ENCODE data around the gene TAS2R19. TPM values are rescaled to one million over a fixed set of nuclear protein-coding genes. Genes with fewer than 3 reads are reported as not detected.

Gene TAS2R19
- total RNA-seq, 1 donor from 2014 or later = 4.0 TPM

DNA sequence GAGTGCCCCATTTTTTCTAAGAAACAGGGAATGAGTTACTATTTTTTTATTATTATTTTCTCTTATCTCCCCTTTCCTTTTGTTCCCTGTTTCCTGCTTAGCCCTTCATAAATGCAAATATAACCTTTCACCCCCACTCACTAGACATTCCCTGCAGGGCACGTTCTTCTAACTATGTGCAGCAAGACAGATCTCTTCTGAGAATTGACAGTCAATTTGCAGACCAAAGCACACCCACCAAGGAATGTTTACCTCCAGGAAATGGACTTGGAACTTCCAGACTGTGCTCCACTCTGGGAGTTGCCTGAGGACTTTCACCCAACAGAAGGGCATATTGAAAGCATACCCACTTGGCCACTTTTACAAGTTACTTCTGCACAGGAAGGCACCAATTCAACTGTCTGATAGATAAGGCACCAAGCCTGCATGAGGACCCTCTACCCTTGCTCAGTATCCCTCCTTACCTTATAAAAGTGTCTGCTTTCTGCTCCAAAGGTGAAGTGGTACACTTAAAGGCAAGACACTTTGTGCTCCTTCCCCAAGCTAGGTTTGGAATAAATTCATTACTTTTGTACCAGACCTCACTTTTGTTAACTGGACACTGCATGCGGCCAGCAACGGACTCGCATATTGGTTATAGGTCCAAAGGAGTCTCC is 6.5 kb downstream of the TAS2R19 start:
- no peak for ATAC-seq (ENCODE audit: low read depth)
- ChIA-PET POLR2A (no interaction called here), CTCF (no interaction called here)
- Mint-ChIP-seq H3K27ac (no peak overlapping the region), H3K4me1 (peaks cover 2% of the 10 kb centered on the region), H3K27me3 (no peaks in the 10 kb centered on the region), H3K36me3 (ENCODE audit: low read depth) (peaks cover 8% of the 10 kb centered on the region), H3K9me3 (no peaks in the 10 kb centered on the region), H3K4me3 (no peak overlapping the region)
- intact Hi-C loops (cut with micrococcal nuclease) = no loop called here
- DNase-seq = no peak
- TF ChIP-seq, protein P1, sequence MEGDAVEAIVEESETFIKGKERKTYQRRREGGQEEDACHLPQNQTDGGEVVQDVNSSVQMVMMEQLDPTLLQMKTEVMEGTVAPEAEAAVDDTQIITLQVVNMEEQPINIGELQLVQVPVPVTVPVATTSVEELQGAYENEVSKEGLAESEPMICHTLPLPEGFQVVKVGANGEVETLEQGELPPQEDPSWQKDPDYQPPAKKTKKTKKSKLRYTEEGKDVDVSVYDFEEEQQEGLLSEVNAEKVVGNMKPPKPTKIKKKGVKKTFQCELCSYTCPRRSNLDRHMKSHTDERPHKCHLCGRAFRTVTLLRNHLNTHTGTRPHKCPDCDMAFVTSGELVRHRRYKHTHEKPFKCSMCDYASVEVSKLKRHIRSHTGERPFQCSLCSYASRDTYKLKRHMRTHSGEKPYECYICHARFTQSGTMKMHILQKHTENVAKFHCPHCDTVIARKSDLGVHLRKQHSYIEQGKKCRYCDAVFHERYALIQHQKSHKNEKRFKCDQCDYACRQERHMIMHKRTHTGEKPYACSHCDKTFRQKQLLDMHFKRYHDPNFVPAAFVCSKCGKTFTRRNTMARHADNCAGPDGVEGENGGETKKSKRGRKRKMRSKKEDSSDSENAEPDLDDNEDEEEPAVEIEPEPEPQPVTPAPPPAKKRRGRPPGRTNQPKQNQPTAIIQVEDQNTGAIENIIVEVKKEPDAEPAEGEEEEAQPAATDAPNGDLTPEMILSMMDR (IDR thresholded peaks at IDR 0.05) = no peak

- ATAC-seq (ENCODE audit: low read depth) (no peak), DNase-seq (no peak)
- H3K27ac Mint-ChIP-seq = no peak overlapping the region
- intact Hi-C loops (cut with micrococcal nuclease) = no loop called here
- POLR2A ChIA-PET = no interaction called here
- TF ChIP-seq, protein P1 (IDR thresholded peaks at IDR 0.05) = no peak
- no peaks in the 10 kb centered on the region for H3K27me3 Mint-ChIP-seq
- CTCF ChIA-PET = no interaction called here
- H3K4me3 Mint-ChIP-seq = no peak overlapping the region
- peaks cover 8% of the 10 kb centered on the region for H3K36me3 Mint-ChIP-seq (ENCODE audit: low read depth)
- H3K4me1 Mint-ChIP-seq = peaks cover 2% of the 10 kb centered on the region
- no peaks in the 10 kb centered on the region for H3K9me3 Mint-ChIP-seq
Observed at GRCh38 chr12:11014234-11014633, 8.2 kb downstream of the TAS2R19 start.

- ChIA-PET POLR2A (no interaction called here), CTCF (no interaction called here)
- intact Hi-C loops (cut with micrococcal nuclease) = no loop called here
- no peak for DNase-seq
- H3K27ac Mint-ChIP-seq = no peak overlapping the region
- no peaks in the 10 kb centered on the region for H3K4me1 Mint-ChIP-seq
- TF ChIP-seq, protein P1 (IDR thresholded peaks at IDR 0.05) = no peak
- no peaks in the 10 kb centered on the region for H3K27me3 Mint-ChIP-seq
- peaks cover 2% of the 10 kb centered on the region for H3K36me3 Mint-ChIP-seq (ENCODE audit: low read depth)
- no peak for ATAC-seq (ENCODE audit: low read depth)
- no peaks in the 10 kb centered on the region for H3K9me3 Mint-ChIP-seq
- no peak overlapping the region for H3K4me3 Mint-ChIP-seq
Observed at GRCh38 chr12:11007608-11008007, 14.8 kb downstream of the TAS2R19 start.

GRCh38 chr12:10998204-10998603 is 24.2 kb downstream of the TAS2R19 start, which contains the start of gene TAS2R20:
Gene TAS2R20, minus strand, starts transcription at chr12:10998304. Its CDS starts 429 bp downstream, at chr12:10997875.
- Mint-ChIP-seq H3K4me1 (no peaks in the 10 kb centered on the region), H3K27me3 (no peaks in the 10 kb centered on the region), H3K4me3 (no peak within 1 kb of the TSS), H3K27ac (no peak within 1 kb of the TSS), H3K9me3 (peaks cover 3% of the 10 kb centered on the region), H3K36me3 (ENCODE audit: low read depth) (peaks cover 13% of the 10 kb centered on the region)
- ChIA-PET CTCF (no interaction called here), POLR2A (no interaction called here)
- no peak for DNase-seq
- no peak for ATAC-seq (ENCODE audit: low read depth)
- TF ChIP-seq, protein P1 (IDR thresholded peaks at IDR 0.05) = no peak
- intact Hi-C loops (cut with micrococcal nuclease) = no loop called here

DNA sequence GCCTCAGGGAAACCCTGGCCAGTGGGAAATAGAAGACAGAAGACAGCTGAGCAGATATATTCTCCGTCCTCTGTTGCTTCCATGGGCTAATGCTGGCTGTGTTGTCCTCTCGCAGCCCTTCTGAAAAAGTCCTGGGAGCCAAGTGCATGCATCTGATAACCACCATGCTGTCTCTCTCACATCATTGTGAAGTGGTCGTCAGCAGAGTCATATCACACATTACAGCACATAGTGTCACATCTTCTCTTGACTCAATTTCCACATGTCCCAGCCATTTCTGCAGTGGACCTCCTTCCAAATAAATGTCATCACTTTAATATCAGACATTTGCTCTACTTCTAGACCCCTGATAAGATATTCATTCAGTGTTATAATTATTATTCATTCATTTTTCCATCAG is 28.1 kb downstream of the TAS2R19 start:
- Mint-ChIP-seq H3K4me1 (no peaks in the 10 kb centered on the region), H3K27me3 (no peaks in the 10 kb centered on the region), H3K9me3 (peaks cover 9% of the 10 kb centered on the region), H3K27ac (no peak overlapping the region), H3K36me3 (ENCODE audit: low read depth) (peaks cover 14% of the 10 kb centered on the region), H3K4me3 (no peak overlapping the region)
- CTCF ChIA-PET = no interaction called here
- POLR2A ChIA-PET = no interaction called here
- ATAC-seq (ENCODE audit: low read depth) (no peak), DNase-seq (no peak)
- intact Hi-C loops (cut with micrococcal nuclease) = no loop called here
- TF ChIP-seq, protein P1 (IDR thresholded peaks at IDR 0.05) = no peak

All from activated B cell treated with CpG ODN at 0.5 μM for 24 hours (primary cell).